ENCODE results near the gene AXIN2. TPM values are rescaled to one million over a fixed set of nuclear protein-coding genes. Genes with fewer than 3 reads are reported as not detected.
"Not testable (repeated sequence)": the region's sequence is repeated elsewhere in the genome, so short reads cannot be mapped to it uniquely, and the experiment has no call there.

Gene AXIN2
- total RNA-seq, 2 experiments from 2014 or later: 3.9 to 4.4 TPM

GRCh38 chr17:65515959-65516948, 45.2 kb downstream of the AXIN2 start:
- POLR2A ChIA-PET: interaction anchor here (0.6 kb wide), 1 partner anchor 16 kb away, joined by 7 read pairs; no protein-coding TSS in a partner anchor
- H3K4me3 Mint-ChIP-seq: no peak overlapping the region
- H3K27ac Mint-ChIP-seq: no peak overlapping the region
- H3K9me3 Mint-ChIP-seq: no peaks in the 10 kb centered on the region
- intact Hi-C loops (cut with micrococcal nuclease): no loop called here
- H3K27me3 Mint-ChIP-seq: peaks cover 4% of the 10 kb centered on the region
- no peaks in the 10 kb centered on the region for H3K36me3 Mint-ChIP-seq
- peaks cover 11% of the 10 kb centered on the region for H3K4me1 Mint-ChIP-seq (ENCODE audit: low read depth)
- DNase-seq: no peak
- CTCF ChIA-PET: no interaction called here

GRCh38 chr17:65515512-65515911, 45.9 kb downstream of the AXIN2 start:
- no peak overlapping the region for H3K27ac Mint-ChIP-seq
- no peaks in the 10 kb centered on the region for H3K36me3 Mint-ChIP-seq
- no peak for DNase-seq
- H3K4me1 Mint-ChIP-seq (ENCODE audit: low read depth): peaks cover 11% of the 10 kb centered on the region
- H3K27me3 Mint-ChIP-seq: peaks cover 4% of the 10 kb centered on the region
- H3K9me3 Mint-ChIP-seq: peaks cover 2% of the 10 kb centered on the region
- CTCF ChIA-PET: no interaction called here
- H3K4me3 Mint-ChIP-seq: no peak overlapping the region
- POLR2A ChIA-PET: no interaction called here
- intact Hi-C loops (cut with micrococcal nuclease): no loop called here

- no peak overlapping the region for H3K4me3 Mint-ChIP-seq
- peak; percentile 41 for DNase-seq
Measured at GRCh38 chr17:65514541-65514940, 46.9 kb downstream of the AXIN2 start.

GRCh38 chr17:65514082-65514481, 47.4 kb downstream of the AXIN2 start:
- Mint-ChIP-seq H3K9me3 (peaks cover 2% of the 10 kb centered on the region), H3K36me3 (no peaks in the 10 kb centered on the region), H3K27me3 (peaks cover 6% of the 10 kb centered on the region), H3K4me3 (no peak overlapping the region), H3K4me1 (ENCODE audit: low read depth) (peaks cover 11% of the 10 kb centered on the region), H3K27ac (peak overlapping the region; percentile 19)
- peak; percentile 54 for DNase-seq
- POLR2A ChIA-PET: interaction anchor here (1.0 kb wide), 1 partner anchor 9 kb away, joined by 4 read pairs; no protein-coding TSS in a partner anchor
- intact Hi-C loops (cut with micrococcal nuclease): loop anchor here (1.0 kb wide), 1 partner anchor 9 kb away; no protein-coding TSS in a partner anchor
- CTCF ChIA-PET: interaction anchor here (0.6 to 1.5 kb wide), 4 partner anchors 9 to 649 kb away, joined by 3 read pairs; no protein-coding TSS in a partner anchor

More at GRCh38 chr17:65514541-65514940, 46.9 kb downstream of the AXIN2 start:
- H3K27me3 Mint-ChIP-seq: peaks cover 6% of the 10 kb centered on the region
- no peak overlapping the region for H3K27ac Mint-ChIP-seq
- intact Hi-C loops (cut with micrococcal nuclease): loop anchor here (1.0 kb wide), 1 partner anchor 9 kb away; no protein-coding TSS in a partner anchor
- no peaks in the 10 kb centered on the region for H3K36me3 Mint-ChIP-seq
- peaks cover 11% of the 10 kb centered on the region for H3K4me1 Mint-ChIP-seq (ENCODE audit: low read depth)
- ChIA-PET POLR2A (interaction anchor here (0.5 to 1.0 kb wide), 2 partner anchors 8 to 17 kb away, joined by 4 read pairs; no protein-coding TSS in a partner anchor), CTCF (interaction anchor here (0.6 to 1.1 kb wide), 4 partner anchors 8 to 648 kb away, joined by 3 read pairs; no protein-coding TSS in a partner anchor)
- peaks cover 2% of the 10 kb centered on the region for H3K9me3 Mint-ChIP-seq

- no peak overlapping the region for H3K27ac Mint-ChIP-seq
- no peaks in the 10 kb centered on the region for H3K36me3 Mint-ChIP-seq
- H3K9me3 Mint-ChIP-seq: peaks cover 2% of the 10 kb centered on the region
- DNase-seq: no peak
- POLR2A ChIA-PET: no interaction called here
- H3K4me3 Mint-ChIP-seq: no peak overlapping the region
- H3K27me3 Mint-ChIP-seq: peaks cover 4% of the 10 kb centered on the region
- intact Hi-C loops (cut with micrococcal nuclease): no loop called here
- peaks cover 11% of the 10 kb centered on the region for H3K4me1 Mint-ChIP-seq (ENCODE audit: low read depth)
- CTCF ChIA-PET: no interaction called here
Measured at GRCh38 chr17:65511316-65511715, 50.1 kb downstream of the AXIN2 start.

- intact Hi-C loops (cut with micrococcal nuclease): no loop called here
- no peak overlapping the region for H3K27ac Mint-ChIP-seq
- CTCF ChIA-PET: interaction anchor here (1.1 kb wide), 1 partner anchor 16 kb away, joined by 4 read pairs; no protein-coding TSS in a partner anchor
- DNase-seq: no peak
- POLR2A ChIA-PET: no interaction called here
- peaks cover 2% of the 10 kb centered on the region for H3K9me3 Mint-ChIP-seq
- H3K36me3 Mint-ChIP-seq: no peaks in the 10 kb centered on the region
- peaks cover 2% of the 10 kb centered on the region for H3K4me1 Mint-ChIP-seq (ENCODE audit: low read depth)
- no peak overlapping the region for H3K4me3 Mint-ChIP-seq
- H3K27me3 Mint-ChIP-seq: peaks cover 2% of the 10 kb centered on the region
Measured at GRCh38 chr17:65509032-65509431, 52.4 kb downstream of the AXIN2 start.

- H3K4me3 Mint-ChIP-seq; H3K4me1 Mint-ChIP-seq (ENCODE audit: low read depth); H3K36me3 Mint-ChIP-seq; H3K27me3 Mint-ChIP-seq; H3K9me3 Mint-ChIP-seq; POLR2A ChIA-PET; intact Hi-C loops (cut with micrococcal nuclease); DNase-seq; CTCF ChIA-PET; H3K27ac Mint-ChIP-seq: not testable (repeated sequence)
Measured at GRCh38 chr17:65504673-65505072, 56.8 kb downstream of the AXIN2 start.

GRCh38 chr17:65504141-65504540, 57.3 kb downstream of the AXIN2 start:
- DNase-seq: no peak
- CTCF ChIA-PET: no interaction called here
- POLR2A ChIA-PET: no interaction called here
- Mint-ChIP-seq H3K27ac (no peak overlapping the region), H3K9me3 (no peaks in the 10 kb centered on the region), H3K4me3 (no peak overlapping the region), H3K27me3 (no peaks in the 10 kb centered on the region), H3K36me3 (no peaks in the 10 kb centered on the region), H3K4me1 (ENCODE audit: low read depth) (no peaks in the 10 kb centered on the region)
- intact Hi-C loops (cut with micrococcal nuclease): no loop called here

GRCh38 chr17:65503557-65503956, 57.9 kb downstream of the AXIN2 start:
- H3K4me3 Mint-ChIP-seq: no peak overlapping the region
- CTCF ChIA-PET: no interaction called here

GRCh38 chr17:65498816-65499215, 62.6 kb downstream of the AXIN2 start:
- ChIA-PET CTCF (interaction anchor here (1.1 kb wide), 1 partner anchor 267 kb away, joined by 3 read pairs; no protein-coding TSS in a partner anchor), POLR2A (no interaction called here)
- H3K27me3 Mint-ChIP-seq: no peaks in the 10 kb centered on the region
- H3K9me3 Mint-ChIP-seq: no peaks in the 10 kb centered on the region
- H3K27ac Mint-ChIP-seq: no peak overlapping the region
- no peak overlapping the region for H3K4me3 Mint-ChIP-seq
- intact Hi-C loops (cut with micrococcal nuclease): no loop called here
- no peaks in the 10 kb centered on the region for H3K36me3 Mint-ChIP-seq
- no peak for DNase-seq
- H3K4me1 Mint-ChIP-seq (ENCODE audit: low read depth): peaks cover 10% of the 10 kb centered on the region

More at GRCh38 chr17:65503557-65503956, 57.9 kb downstream of the AXIN2 start:
- Mint-ChIP-seq H3K9me3 (no peaks in the 10 kb centered on the region), H3K27me3 (no peaks in the 10 kb centered on the region), H3K4me1 (ENCODE audit: low read depth) (no peaks in the 10 kb centered on the region), H3K36me3 (no peaks in the 10 kb centered on the region), H3K27ac (no peak overlapping the region)
- intact Hi-C loops (cut with micrococcal nuclease): no loop called here
- DNase-seq: no peak
- POLR2A ChIA-PET: no interaction called here

- H3K27ac Mint-ChIP-seq: no peak overlapping the region
- no peak overlapping the region for H3K4me3 Mint-ChIP-seq
- H3K27me3 Mint-ChIP-seq: no peaks in the 10 kb centered on the region
- peaks cover 10% of the 10 kb centered on the region for H3K4me1 Mint-ChIP-seq (ENCODE audit: low read depth)
- DNase-seq: no peak
- ChIA-PET CTCF (no interaction called here), POLR2A (no interaction called here)
- H3K36me3 Mint-ChIP-seq: no peaks in the 10 kb centered on the region
- no peaks in the 10 kb centered on the region for H3K9me3 Mint-ChIP-seq
- intact Hi-C loops (cut with micrococcal nuclease): no loop called here
Measured at GRCh38 chr17:65496801-65497200, 64.6 kb downstream of the AXIN2 start.
